Occipital lobe (tissue), 2 donors: ENCODE measurements around the gene ABHD17A. TPM values are rescaled to one million over a fixed set of nuclear protein-coding genes. Genes with fewer than 3 reads are reported as not detected.

ENCODE experiments used
- DNase-seq: peaks from one replicate; lab custom pipeline; 2025; lab: John Stamatoyannopoulos, UW
- total RNA-seq: library from RNA; depleted of rRNA; stranded (reverse); fragments of >200 nt; gene quantifications from one replicate; pipeline ENCODE4 v1.2.3, GENCODE V29; 2014

ABHD17A gene
- total RNA-seq, 1 donor from 2014 or later = 50.5 TPM

DNA sequence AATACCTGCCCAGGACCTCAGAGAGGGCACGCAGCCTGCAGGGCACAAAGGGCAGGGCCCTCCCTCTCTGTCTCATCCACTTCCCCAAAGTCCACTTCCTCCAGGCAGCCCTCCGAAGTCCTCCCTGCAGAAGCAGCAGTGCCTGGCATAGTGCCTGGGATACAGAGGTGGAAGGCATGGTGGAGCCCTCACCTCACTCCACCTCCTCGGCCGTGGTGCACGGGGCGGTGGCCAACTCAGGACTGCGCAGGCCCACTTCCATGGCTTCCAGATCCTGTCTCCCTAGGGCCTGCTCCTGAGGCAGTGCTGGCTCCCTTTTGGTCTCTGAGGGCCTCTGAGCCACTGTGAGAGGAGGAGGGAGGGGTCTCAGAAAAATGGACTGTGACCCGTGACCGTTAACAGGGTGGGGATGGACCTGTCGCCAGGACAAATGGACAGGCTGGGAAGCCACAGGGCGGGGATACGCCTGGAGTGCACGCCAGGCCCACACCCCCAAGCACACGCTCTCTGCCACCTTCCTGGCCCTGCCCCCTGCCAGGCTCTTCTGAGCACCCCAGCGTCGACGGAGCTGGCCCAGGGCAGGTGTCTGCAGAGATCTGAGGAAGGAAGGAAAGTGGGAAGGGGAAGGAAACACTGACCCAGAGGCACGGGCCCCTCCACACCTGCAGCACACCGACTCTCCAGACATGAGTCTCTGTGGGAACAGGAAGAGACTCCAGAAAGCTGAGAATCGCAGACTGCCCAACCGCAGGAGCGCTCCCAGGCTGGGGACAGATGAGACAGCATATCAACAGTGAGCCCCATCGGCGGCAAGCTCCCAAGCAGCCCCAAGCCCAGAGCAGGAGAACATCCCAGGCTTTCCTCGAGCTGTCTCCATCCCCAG, 45.4 kb downstream of the ABHD17A start:
- no peak for DNase-seq

DNA sequence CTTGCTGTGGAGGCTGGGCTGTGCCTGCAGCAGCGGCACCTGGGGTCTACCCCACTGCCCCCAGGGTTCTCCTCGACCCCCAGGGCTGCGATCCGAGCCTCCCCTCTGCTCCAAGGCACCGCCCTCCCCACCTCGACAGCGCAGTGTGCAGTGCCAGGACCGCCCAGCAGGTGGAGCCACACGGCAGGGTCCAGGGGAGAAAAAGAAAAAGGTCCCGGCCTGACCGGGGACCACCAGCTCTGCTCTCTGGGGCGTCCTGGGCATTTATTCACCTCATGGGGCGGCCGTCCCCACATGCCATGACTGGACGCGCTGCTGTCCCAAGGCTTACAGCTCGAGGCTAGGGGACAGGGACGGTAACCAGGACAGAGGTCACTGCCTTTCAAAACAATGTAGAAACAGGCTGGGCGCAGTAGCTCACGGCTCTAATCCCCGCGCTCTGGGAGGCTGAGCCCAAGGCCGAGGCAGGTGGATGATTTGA, 47.6 kb downstream of the ABHD17A start:
- no peak for DNase-seq

DNA sequence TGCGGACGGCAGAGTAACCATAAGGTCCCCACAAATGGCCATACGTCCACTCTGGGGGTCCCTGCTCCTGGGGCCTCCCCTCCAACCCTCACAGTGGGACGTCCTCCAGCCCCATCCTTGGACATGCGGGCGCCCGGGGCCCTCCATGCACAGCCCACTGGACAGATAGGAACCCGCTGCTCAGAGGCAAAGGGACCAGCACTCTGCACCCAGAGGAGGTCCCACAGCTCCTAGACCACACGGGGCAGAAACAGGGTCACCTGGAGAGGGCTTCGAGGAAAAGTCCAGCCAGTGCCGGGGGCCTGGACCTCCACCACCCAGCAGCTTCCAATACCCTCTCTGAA, 48.1 kb downstream of the ABHD17A start:
- DNase-seq = no peak

DNA sequence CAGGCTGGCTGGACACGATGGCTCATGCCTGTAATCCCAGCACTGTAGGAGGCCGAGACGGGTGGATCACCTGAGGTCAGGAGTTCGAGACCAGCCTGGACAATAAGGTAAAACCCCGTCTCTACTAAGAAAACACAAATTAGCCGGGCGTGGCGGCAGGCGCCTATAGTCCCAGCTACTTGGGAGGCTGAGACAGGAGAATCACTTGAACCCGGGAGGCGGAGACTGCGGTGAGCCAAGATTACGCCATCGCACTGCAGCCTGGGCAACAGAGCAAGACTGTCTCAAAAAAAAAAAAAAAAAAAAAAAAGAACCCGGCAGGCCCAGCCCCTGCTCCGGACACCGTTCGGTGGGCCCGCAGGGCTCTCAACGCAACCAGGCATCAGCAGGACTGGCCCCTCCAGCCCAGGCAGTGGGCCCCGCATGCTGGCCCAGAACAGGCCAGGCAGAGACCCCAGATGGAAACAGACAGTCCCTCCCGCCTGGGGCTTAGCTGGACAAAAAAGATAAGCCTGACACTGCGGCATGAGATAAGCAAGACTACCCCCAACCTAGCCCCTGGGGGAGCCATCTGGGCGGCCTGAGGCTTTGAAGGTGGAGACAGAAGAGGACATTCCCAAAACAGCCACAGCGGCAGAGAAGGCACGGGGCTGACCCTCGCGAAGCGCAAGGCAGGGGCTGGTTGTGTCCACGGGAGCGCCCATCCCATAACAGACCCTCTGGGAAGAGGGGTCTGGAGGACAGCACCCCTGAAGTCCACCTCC, 48.7 kb downstream of the ABHD17A start:
- no peak for DNase-seq

DNA sequence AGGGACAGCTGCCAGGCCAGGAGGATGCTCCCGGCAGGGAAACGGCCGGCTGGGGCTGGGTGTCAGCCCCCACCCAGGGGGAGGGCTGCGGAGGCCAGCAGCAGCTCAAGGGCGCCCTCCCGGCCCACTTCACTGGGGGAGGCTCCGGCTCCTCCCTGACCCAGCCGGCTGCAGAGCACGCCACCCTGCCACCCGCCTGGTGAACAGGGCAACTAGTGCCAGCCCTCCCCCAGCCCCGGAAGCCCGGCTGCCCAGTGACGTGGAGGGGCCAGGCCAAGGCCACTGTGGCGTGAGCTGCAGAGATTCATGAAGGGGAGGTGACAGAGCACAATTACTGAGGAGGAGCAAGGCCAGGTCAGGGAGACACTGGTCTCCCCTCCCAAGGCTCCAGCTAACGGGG, 51.8 kb downstream of the ABHD17A start:
- no peak for DNase-seq

DNA sequence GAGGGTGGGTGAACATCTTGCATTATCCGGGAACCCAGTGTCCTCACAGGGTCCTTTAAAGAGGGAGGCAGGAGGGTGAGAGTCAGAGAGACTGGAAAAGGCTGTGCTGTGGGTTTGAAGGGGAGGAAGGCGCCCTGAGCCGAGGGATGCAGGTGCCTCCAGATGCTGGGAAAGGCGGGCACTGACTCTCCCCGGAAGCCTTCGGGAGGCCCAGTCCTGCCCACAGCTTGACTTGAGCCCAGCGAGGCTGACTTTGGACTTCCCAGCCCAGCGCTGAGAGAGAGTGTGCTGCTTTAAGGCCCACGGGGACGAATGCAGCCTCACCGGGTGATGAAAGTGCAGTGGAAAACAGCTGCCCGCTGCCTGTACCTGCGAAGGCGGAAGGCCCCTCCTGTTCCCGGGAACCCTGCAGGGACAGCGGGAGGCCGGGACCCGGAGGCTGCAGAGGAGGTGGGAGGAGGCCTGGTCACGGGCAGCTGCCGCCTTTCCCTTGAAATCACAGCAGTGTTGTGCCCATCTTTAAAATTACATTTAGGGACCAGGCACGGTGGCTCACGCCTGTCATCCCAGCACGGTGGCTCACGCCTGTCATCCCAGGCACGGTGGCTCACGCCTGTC, 53.1 kb downstream of the ABHD17A start:
- no peak for DNase-seq

DNA sequence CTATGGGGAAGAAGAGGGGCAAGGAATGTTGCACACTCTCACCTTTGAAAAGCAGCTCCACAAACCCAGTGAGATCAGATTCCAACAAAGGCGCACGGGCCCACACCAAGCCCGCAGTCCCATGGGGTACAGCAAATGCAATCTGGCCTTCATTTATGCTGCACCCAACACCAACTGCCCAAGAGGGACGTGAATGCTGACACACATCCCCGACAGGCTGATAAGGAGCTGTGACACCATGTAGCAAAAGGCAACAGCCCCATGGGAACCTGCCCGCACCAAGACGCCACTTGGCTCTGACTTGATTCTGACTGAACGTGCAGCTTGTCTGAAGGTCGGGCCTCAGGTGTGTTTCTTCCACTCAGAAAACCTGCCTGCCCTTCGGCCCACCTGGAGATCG, 54.3 kb downstream of the ABHD17A start:
- no peak for DNase-seq

DNA sequence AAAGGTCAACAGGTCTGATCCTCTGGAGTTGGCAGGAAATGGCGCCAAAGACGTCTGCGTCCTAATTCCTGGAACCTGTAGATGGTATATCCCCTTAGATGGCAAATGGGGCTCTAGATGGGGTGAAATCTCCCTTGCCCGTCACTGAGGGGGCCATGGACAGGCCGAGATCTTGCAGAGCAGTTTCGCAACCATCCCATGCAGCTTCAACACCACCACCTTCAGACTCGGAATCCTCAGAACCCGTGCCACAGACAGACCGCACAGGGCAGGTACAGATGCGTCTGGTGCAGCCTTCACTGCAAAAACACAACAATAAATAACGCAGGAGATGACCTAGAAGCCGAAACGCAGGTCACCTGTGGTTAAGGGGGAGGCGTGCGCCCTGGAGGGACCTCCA, 54.7 kb downstream of the ABHD17A start:
- no peak for DNase-seq

DNA sequence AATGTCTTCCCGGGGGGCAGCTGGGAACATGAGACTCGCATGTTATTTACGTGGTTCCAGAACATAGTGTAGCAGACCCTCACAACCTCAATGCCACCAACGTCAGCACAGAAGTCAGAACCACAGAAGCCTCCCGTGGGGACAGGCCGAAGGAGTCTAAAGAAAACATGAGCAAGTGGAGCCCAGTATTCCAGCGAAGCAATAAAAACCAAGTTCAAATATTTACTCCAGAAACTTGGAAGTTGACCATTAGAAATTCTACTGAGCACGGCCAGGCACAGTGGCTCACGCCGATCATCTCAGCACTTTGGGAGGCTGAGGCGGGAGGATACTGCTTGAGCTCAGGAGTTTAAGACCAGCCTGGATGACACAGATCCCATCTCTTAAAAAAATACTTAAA, 55.3 kb downstream of the ABHD17A start:
- no peak for DNase-seq

DNA sequence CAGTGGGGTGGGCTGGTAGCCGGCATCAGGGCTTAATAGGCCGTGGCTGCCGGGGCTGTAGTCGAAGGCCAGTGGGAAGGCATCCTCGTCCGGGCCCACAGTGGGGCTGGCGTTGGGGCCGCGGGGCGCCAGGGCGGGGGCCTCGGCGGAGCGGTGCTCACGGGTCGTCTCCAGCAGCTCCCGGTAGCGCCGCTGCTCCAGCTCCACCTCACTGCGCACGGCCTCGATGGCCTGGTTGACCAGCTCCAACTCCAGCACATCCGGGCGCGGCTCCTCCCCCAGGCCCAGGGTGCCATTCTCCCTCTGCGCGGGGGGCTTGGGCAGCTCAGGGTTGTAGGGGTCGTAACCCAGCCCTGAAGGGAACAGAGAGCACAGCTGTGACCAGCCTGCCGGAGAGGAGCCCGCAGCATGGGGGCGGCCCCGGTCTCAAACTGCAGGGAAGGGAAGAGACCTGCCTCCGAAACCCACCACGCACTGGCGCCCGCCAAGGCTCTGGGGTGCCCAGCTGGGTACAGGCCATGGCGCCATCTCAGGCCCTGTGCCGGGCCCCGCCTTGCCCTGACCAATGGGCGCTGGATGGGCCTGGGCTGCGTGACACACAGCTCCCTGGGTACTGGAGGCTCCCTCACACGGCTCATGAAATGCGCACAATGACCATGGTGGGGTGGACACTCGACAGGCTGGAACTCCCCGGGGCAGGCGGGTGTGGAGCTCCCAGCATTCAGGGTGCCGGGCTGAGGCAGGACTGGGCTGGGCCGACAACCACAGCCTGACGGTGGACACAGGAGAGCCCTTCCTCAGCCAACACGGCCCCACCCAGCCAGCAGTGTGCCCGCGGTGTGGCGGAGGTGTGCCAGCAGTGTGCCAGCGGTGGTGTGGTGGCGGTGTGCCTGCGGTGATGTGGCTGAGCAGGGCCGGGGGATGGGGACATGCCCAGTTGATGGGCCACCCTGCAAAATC, 56.7 kb downstream of the ABHD17A start:
- DNase-seq = no peak

DNA sequence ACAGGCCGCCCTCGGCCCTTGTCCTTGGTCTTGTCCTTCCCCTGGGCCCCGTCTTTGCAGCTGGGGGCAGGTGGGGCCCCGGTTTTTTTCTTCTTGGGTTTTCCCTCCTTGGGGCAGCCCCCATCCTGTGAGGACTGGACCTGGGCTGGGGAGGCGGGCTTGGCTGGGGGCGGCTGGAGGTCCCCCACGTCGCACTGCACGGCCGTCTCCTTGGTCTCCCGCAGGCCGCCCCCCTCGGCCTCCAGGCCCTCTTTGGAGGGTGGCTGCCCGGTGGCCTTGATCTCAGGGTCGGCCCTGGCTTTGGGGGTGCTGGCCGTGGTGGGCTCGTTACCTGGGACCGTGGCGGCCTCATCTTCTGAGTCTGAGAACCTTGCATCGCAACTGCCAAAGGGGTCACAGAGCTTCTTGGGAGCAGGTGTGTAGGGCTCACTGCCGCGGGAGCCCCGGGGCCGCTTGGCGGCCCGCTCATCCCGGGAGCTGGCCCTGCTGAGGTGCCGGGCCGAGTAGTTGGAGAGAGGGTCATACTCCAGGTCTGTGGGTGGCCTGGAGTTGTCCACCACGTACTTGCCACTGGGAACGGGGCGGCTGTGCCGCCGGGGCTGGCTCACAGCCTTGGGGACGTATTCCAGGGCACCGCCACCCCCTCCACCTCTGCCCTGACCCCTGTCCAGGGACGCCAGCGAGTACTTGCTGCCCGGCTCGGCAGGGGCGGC, 57.6 kb downstream of the ABHD17A start:
- no peak for DNase-seq

Other genes starting within 250 kb of the ABHD17A start
- 20.9 TPM for gene TCF3, start 232.9 kb downstream of the ABHD17A start, total RNA-seq
- gene ONECUT3, start 132.0 kb downstream of the ABHD17A start, total RNA-seq = not detected
- under 0.01 TPM for gene ATP8B3, start 73.2 kb downstream of the ABHD17A start, total RNA-seq
- gene REXO1, start 37.0 kb downstream of the ABHD17A start, total RNA-seq = 2.8 TPM
- 3.3 TPM for gene KLF16, start 21.9 kb downstream of the ABHD17A start, total RNA-seq
- 1.2 TPM for gene ADAT3, start 19.9 kb upstream of the ABHD17A start, total RNA-seq
- 11.1 TPM for gene SCAMP4, start 19.9 kb upstream of the ABHD17A start, total RNA-seq
- 38.2 TPM for gene CSNK1G2, start 55.7 kb upstream of the ABHD17A start, total RNA-seq
- 49.1 TPM for gene BTBD2, start 130.2 kb upstream of the ABHD17A start, total RNA-seq
- gene MKNK2, start 165.7 kb upstream of the ABHD17A start, total RNA-seq = 16.8 TPM
- gene MOB3A, start 210.8 kb upstream of the ABHD17A start, total RNA-seq = 14.2 TPM
- gene IZUMO4, start 211.4 kb upstream of the ABHD17A start, total RNA-seq = 2.2 TPM